GM19035 (cell line): ENCODE data around the gene SLK.

Source experiments
- ATAC-seq: cut with Tn5 transposase; IDR thresholded peaks from one replicate; pipeline ENCODE4 v1.9.1; 2021; ENCODE audit not compliant: unreplicated experiment

Gene SLK

GRCh38 chr10:104049504-104050250 lies 82.7 kb downstream of the SLK start:
- ATAC-seq: no peak

DNA sequence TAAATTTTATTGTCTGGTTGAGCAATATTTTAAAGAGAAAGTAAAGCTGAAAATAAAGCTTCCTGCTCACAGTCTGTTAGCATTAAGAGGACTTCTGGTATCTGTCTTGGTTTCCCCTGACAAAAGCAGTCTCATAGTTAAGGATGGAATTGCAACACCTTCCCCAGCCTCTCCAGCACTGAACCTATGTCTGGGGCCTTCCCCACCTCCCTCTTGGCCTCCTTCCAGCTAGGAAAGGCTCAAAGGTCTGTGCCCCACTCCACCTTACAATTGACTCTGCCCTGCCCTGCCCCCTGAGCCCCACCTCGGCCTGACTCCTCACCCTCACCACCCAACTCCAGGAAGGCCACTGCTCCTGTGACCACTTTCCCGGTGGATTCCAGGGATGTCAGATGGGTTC lies 85.5 kb downstream of the SLK start:
- no peak for ATAC-seq

DNA sequence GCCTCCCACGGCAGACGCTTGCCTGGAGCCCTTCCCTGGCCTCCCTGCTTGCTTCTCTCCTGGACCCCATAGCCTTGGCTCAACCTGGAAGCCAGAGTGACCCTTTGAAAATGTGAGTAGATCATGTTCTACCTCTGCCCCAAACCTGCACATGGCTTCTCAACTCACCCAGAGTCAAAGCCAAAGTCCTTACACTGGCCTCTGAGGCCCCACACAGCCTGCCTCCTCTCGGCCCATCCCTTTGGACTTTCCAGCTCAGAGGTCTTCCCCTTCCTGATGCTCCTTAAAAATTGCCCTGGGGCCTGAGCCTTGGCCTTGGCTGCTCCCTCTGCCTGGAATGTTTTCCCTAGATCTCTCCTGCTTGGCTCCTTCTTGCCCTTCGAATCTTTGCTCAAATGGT lies 86.3 kb downstream of the SLK start:
- ATAC-seq: no peak

DNA sequence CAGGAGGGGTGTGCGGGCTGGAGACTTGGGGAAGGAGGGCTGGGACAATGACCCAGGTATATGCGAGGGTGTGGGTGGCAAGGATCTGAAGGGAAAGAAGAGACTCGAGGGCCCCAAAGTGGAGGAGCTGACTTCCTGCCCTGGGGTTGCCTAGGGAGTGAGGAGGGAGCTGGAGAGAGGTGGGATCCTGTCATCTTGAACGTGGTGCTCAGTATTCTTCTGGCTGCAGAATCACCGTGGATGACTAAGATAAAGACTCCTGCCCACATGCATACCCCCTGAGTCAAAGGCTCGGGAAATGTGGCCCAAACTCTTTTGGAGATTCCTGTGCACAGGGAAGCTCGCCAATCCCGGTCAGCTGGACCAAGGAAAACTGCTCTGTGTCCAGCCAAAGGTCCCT lies 87.5 kb downstream of the SLK start:
- ATAC-seq: no peak

- no peak for ATAC-seq
These were observed 89.8 kb downstream of the SLK start for GRCh38 chr10:104056619-104057273.

- no peak for ATAC-seq
These were observed 90.8 kb downstream of the SLK start for GRCh38 chr10:104057717-104058116.

DNA sequence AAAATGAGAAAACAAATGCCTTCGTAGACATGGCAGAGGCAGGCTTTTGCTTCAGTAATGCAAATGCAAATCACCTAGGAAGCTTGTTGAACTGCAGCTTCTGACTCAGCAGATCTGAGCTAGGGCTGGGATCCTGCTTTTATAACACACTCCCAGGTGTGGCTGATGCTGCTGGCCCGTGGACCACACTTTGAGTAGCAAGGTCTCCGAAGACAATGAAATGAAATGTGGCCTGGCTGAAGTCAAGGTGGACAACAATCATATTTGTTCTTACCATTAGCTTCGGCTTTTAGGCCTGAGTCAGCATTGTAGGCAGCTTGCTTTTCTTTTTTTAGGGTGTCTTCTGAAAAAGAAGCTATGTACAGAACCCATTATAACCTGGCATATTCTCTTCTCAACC lies 92.4 kb downstream of the SLK start:
- ATAC-seq: no peak

- ATAC-seq: no peak
These were observed 94.3 kb downstream of the SLK start for GRCh38 chr10:104061196-104061595.

DNA sequence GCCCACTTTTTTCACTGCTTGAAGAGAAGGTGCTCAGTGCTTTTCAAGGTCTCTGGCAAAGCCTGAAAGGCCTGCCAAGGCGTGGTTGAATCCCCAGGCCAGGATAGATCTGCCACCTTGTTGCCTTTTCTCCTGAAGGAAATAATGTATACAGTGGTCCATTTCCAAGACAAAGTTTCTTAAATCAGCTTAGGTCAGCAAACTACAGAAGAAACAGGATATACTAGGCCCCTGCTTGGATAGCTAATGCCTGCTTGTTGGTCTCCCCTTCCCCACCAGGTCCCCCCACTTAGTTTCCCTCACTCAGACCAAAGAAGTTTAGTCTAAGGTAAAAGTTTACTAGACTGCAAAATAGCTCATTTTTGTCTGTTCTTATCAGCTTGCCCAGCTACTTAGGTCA lies 98.8 kb downstream of the SLK start:
- ATAC-seq: no peak

DNA sequence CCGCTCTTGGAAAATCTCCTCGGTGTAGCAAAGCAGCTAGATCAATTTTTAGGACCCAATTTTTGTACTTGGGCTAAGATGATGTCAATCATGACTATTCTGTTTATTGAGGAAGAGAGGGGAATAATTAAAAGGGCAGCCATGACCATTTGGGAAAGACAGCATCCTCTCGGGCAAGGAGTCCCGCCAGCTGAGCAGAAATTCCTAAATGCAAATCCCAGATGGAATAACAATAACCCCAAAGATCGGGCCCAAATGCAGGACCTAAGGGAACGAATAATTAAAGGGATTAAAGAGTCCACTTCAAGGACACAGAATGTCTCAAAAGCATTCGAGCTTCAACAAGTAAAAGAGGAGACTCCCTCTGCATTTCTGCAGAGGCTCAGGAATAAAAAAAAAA lies 100.0 kb downstream of the SLK start:
- ATAC-seq: no peak

GRCh38 chr10:104067525-104067924 lies 100.6 kb downstream of the SLK start:
- no peak for ATAC-seq

- ATAC-seq: no peak
These were observed 102.7 kb downstream of the SLK start for GRCh38 chr10:104069613-104070012.

- ATAC-seq: no peak
These were observed 105.8 kb downstream of the SLK start for GRCh38 chr10:104072786-104073185.

DNA sequence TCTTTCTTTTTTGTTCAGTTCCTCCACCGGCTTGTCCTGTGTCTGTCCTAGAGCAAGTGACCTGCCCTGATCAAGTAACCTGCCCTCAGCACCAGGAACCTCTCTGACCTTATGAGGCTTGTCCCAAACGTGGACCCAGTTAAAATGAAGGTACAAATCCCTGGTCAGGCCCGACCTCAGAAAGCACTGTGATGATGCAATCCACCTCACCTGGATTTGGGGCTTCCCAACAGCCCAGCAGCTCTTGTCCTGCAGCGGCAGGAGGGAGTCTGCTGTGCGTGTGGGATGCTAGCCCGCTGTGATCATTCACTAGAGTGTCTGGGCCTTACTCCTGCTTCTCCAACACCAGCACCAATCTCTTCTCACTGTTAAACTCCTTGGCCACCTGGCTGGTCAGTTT lies 107.6 kb downstream of the SLK start:
- no peak for ATAC-seq

DNA sequence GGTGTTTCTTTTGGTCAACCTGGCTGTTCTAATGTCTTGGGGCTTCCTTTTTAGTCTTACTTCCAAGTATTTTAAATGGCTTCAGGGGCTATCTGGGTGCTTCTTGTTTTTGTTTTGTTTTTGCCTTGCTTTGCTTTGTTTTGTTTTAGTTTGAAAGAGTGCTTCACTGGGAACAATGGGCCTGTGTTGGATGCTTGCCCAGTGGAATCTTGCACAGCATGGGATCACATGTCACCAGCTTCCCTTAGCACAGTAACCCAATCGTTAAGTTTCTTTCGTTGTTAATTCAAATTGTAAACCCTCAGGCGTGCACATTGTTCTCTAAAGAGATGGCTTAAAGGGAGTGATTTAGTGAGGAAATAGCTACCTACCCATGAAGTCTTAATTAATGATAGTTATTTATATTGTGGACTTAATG lies 109.8 kb downstream of the SLK start:
- no peak for ATAC-seq

GRCh38 chr10:104077247-104077646 lies 110.3 kb downstream of the SLK start:
- ATAC-seq: no peak

GRCh38 chr10:104077663-104078151 lies 110.8 kb downstream of the SLK start:
- no peak for ATAC-seq
